GM13976 (cell line): Measurements from ENCODE around the gene DCDC2.

Experiments used
- DNase-seq: peaks from one replicate; pipeline ENCODE4 v3.0.0; 2012; ENCODE audit warnings: low spot score
- in situ Hi-C: fragments of 300-500 bp; cut with MboI; formaldehyde crosslinking; loops from one replicate; pipeline ENCODE4 v1.12.0; 2022; ENCODE audit warnings: low sequenced_read_pairs, mixed read lengths, inconsistent platforms; ENCODE audit not compliant: unreplicated experiment
- TF ChIP-seq, protein P1 (sequence below): IDR thresholded peaks from 2 replicates; pipeline ENCODE4 v1.5.1; 2012; ENCODE audit warnings: borderline replicate concordance, mild to moderate bottlenecking; ENCODE audit not compliant: insufficient read depth; ENCODE audit errors: extremely low read depth, missing control alignments, control extremely low read depth

The DCDC2 gene

DNA sequence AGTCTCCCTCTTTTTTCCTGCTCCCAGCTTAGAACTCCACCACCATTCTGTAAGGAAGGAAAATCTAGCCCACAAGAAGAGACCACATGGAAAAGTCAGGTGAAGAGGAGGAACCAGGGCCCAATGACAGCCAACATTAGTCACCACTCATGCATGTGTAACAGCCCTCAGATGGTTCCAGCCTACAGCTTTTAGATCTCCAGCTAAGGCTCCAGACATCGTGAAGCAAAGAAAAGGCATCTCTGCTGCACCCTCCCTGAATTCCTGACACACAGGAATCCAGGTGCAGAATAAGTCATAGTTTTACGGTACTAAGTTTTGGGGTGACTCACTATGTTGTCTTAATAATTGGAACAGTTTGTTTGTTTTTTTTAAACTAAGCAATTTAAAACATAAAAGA, 25.5 kb downstream of the DCDC2 start:
- in situ Hi-C loops: no loop called here
- DNase-seq: no peak
- TF ChIP-seq, protein P1, sequence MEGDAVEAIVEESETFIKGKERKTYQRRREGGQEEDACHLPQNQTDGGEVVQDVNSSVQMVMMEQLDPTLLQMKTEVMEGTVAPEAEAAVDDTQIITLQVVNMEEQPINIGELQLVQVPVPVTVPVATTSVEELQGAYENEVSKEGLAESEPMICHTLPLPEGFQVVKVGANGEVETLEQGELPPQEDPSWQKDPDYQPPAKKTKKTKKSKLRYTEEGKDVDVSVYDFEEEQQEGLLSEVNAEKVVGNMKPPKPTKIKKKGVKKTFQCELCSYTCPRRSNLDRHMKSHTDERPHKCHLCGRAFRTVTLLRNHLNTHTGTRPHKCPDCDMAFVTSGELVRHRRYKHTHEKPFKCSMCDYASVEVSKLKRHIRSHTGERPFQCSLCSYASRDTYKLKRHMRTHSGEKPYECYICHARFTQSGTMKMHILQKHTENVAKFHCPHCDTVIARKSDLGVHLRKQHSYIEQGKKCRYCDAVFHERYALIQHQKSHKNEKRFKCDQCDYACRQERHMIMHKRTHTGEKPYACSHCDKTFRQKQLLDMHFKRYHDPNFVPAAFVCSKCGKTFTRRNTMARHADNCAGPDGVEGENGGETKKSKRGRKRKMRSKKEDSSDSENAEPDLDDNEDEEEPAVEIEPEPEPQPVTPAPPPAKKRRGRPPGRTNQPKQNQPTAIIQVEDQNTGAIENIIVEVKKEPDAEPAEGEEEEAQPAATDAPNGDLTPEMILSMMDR: no peak

DNA sequence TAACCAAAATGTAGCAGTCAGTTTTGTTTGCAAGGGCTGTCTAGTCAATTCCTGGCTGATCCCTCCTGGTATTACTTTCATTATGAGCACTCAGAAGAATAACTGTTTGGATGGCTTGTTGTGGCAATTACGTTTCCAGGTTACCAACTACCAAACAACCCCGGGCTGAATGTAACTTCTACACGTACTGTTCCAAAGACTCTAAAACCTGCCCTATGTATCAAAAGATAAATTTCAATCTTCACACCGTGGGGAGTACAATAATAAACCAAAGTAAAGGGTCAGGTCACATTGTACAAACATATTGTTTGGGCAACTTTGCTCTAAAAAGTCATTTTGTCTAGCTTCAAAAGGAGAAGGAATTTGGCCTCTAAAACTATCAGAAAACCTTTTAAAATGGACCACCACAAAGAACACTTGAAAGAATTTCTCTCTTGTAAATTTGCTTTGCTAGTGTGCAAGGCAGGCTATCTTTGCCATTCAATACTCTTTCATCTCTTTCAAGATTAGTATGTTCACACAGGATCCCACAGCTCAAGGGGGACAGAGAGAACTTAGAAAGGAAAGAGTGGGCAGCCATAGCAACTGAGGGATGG, 27.6 kb downstream of the DCDC2 start:
- DNase-seq: no peak
- in situ Hi-C loops: no loop called here

DNA sequence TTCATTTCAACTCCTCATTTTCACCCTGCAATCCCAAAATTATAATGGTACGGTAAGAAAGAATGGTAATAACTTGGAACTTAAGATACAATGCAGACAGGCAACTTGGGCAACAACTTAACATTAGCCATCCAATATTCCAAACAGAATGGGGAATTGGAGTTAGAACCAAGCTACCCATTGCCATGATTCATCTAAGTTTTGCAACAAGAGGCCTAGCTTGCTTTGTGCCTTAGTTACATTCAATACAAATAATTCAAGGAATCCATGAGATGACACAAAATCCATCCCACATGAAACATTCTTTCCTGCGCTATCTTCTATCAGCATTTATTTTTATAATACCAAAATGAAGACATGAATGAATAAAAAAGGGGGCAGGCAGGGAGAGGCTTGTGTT, 28.4 kb downstream of the DCDC2 start:
- in situ Hi-C loops: no loop called here
- no peak for DNase-seq

More for the DNA sequence above, 27.6 kb downstream of the DCDC2 start:
- TF ChIP-seq, protein P1: no peak

DNA sequence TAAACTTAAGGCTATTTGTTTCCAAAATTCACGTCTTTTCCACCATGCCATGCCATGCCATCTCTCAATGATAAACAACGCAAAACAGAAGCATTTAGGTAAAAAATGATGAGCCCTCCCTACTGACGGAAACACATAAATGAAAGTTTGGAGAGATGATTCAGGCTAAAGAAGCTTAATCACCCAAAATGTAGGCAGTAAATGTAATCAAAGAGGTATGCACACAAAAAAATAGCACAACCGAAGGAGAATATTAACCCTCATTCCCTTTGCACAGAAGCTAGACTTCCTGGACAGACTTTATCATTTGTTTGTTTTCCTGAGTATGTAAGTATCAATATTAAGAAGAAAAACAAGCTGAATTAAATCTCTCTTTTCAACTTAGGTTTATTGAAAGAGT, 28.8 kb downstream of the DCDC2 start:
- TF ChIP-seq, protein P1: no peak
- in situ Hi-C loops: no loop called here
- DNase-seq: no peak

More for the DNA sequence above, 28.4 kb downstream of the DCDC2 start:
- TF ChIP-seq, protein P1: no peak

DNA sequence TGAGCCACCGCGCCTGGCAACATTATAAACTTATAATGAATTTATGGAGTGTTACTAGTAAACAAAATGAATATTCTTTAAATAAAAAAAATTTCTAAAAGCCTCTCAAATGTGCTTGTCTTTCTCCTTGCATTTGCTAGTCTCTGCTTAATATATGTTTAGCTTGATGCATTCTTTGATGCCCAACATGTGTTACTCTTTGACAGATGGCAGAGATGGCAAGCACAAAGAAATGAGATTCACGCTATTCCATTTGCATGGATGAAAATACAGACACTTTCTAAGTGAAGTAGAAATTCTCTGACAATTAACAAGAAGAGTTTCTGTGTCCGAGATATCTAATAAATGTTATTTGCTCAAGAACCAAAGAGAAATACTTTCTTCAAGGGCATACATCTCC, 30.1 kb downstream of the DCDC2 start:
- TF ChIP-seq, protein P1: no peak
- no peak for DNase-seq
- in situ Hi-C loops: no loop called here

DNA sequence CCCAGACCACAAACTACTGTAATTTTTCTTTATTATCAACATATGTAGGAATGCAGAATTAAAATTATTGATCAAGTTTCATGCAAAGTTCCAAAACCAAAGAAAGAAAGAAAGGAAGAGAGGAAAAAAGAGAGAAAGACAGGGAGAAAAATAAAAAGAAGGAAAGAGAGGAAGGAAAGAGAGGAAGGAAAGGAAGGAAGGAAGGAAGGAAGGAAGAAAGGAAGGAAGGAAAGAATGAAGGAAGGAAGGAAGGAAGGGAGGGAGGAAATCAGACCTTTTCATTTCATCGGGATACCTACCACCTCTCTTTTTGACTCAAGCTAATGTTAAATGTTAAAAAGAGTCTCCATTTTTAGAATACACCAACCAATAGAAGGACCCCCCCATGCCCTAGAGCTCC, 31.9 kb downstream of the DCDC2 start:
- in situ Hi-C loops: no loop called here
- DNase-seq: no peak
- TF ChIP-seq, protein P1: no peak
